ENCODE results near the gene DYSF. TPM values are rescaled to one million over a fixed set of nuclear protein-coding genes. Genes with fewer than 3 reads are reported as not detected.
A peak's percentile ranks its signal among the peaks of the same experiment; 100 is the strongest.

Gene DYSF
- polyA plus RNA-seq, 1 of the 3 experiments (the other 2 are of a cell fraction) = 0.10 TPM

DNA sequence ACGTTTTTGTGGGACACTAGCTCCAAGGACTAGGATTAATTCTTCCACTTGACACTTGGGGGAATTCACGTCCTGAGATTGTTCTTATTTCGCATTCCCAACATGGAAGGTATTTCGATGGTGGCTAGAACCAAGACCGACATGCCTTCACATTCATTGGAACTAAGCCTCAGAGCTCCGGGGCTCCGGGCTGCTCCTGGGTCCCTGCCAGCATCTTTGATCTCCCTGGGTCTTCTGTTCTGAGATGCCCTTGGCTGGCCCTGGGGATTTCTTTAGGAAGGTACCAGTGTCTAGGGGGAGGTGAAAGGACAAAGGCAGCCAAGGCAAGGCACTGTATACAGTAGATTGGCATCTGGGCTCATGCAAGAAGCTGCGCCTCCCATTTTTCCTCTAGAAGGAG is 76.8 kb downstream of the DYSF start (continued):
- TF ChIP-seq, protein P1, sequence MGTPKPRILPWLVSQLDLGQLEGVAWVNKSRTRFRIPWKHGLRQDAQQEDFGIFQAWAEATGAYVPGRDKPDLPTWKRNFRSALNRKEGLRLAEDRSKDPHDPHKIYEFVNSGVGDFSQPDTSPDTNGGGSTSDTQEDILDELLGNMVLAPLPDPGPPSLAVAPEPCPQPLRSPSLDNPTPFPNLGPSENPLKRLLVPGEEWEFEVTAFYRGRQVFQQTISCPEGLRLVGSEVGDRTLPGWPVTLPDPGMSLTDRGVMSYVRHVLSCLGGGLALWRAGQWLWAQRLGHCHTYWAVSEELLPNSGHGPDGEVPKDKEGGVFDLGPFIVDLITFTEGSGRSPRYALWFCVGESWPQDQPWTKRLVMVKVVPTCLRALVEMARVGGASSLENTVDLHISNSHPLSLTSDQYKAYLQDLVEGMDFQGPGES (IDR thresholded peaks at IDR 0.05; ENCODE audit: low read depth, low read length) = no peak
- no peak for TF ChIP-seq NRF1 (IDR thresholded peaks at IDR 0.05; ENCODE audit: low read depth, low read length)
- TF ChIP-seq, protein P2, sequence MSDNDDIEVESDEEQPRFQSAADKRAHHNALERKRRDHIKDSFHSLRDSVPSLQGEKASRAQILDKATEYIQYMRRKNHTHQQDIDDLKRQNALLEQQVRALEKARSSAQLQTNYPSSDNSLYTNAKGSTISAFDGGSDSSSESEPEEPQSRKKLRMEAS (IDR thresholded peaks at IDR 0.05; ENCODE audit: low read depth) = no peak

DNA sequence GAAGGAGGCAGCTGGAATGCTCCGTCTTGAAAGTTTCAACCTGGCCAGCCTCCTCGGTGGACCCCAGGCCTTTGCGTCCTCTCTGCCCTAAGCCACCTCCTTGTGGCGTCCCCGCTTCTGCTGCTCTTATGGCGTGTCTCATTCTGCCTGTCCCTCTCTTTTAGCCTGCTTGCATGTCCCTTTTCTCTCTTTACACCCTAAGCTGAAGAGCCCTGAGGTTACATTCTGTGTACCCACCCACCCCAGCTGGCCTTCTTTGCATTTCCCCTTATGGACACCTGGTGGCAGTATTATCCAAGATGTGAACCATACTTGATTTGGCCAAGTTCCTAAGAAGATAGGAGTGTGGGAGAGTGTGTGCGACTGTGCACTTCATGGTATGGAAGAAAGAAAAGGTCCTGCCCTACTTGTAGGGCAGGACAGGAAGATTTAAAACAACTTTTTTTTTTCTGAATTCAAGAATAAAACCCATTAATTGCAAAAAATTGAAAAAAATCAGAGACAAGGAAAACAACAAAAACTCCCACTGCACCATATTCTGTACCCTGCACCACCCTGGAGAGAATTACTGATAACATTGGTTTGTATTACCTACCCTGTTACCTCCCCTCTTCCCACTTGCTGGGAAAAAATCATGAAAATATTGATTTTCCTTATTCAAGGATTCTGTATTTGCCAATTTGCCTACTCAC is 77.4 kb downstream of the DYSF start:
- H3K9me2 ChIP-seq = no peaks in the 10 kb centered on the region
- H3K79me2 ChIP-seq (ENCODE audit: insufficient read depth) = no peaks in the 10 kb centered on the region
- H3F3A ChIP-seq (replicated peaks; ENCODE audit: insufficient read depth) = no peaks in the 10 kb centered on the region
- peaks cover 11% of the 10 kb centered on the region; the same call in 1 of the 2 replicates for H3K27me3 ChIP-seq (ENCODE audit: insufficient read depth)
- no peaks in the 10 kb centered on the region for H3K36me3 ChIP-seq (replicated peaks in 1 of 2; ENCODE audit: control insufficient read depth in 1 of 2, insufficient read depth in 2 of 2, low read length in 1 of 2)
- no peaks in the 10 kb centered on the region for H3K9me3 ChIP-seq
- WGBS (ENCODE audit: low lambda C conversion rate) = 69% methylated on average over 7 of the region's 7 CpGs
- H4K20me1 ChIP-seq (ENCODE audit: insufficient read depth) = no peaks in the 10 kb centered on the region
- ChIA-PET POLR2A (no interaction called here), CTCF (interaction anchor here (0.6 to 1.9 kb wide), 22 partner anchors 8 to 1357 kb away, joined by 3 to 13 read pairs (median 3); no protein-coding TSS in a partner anchor)
- no peaks in the 10 kb centered on the region for H3K4me1 ChIP-seq (ENCODE audit: control insufficient read depth in 1 of 2, insufficient read depth in 2 of 2, low read depth in 1 of 2, low read length in 1 of 2)
- no peak overlapping the region for H3K27ac ChIP-seq (ENCODE audit: low read depth in 2 of 2, low read length in 1 of 2)
- H3K4me2 ChIP-seq = no peak overlapping the region
- no peak overlapping the region; a peak in 1 of 4 replicates for H3K4me3 ChIP-seq (ENCODE audit: low read depth in 2 of 2, low read length in 1 of 2)
- peak; percentile 83 for DNase-seq
- TF ChIP-seq SMC3 (IDR thresholded peaks at IDR 0.05; ENCODE audit: low read depth, low read length) (peak; percentile 43; the same call in 1 of the 2 replicates), JUND (IDR thresholded peaks at IDR 0.05) (no peak), RAD21 (IDR thresholded peaks at IDR 0.05; ENCODE audit: low read length) (peak; percentile 79), FOSL2 (IDR thresholded peaks at IDR 0.05; ENCODE audit: borderline replicate concordance, low read depth) (no peak), RCOR1 (IDR thresholded peaks at IDR 0.05; ENCODE audit: low read length) (no peak), TAF1 (IDR thresholded peaks at IDR 0.05; ENCODE audit: borderline replicate concordance, low read depth, low read length) (no peak)
- TF ChIP-seq, protein P3, sequence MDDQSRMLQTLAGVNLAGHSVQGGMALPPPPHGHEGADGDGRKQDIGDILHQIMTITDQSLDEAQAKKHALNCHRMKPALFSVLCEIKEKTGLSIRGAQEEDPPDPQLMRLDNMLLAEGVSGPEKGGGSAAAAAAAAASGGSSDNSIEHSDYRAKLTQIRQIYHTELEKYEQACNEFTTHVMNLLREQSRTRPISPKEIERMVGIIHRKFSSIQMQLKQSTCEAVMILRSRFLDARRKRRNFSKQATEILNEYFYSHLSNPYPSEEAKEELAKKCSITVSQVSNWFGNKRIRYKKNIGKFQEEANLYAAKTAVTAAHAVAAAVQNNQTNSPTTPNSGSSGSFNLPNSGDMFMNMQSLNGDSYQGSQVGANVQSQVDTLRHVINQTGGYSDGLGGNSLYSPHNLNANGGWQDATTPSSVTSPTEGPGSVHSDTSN (IDR thresholded peaks at IDR 0.05) = no peak
- TF ChIP-seq, protein P4, sequence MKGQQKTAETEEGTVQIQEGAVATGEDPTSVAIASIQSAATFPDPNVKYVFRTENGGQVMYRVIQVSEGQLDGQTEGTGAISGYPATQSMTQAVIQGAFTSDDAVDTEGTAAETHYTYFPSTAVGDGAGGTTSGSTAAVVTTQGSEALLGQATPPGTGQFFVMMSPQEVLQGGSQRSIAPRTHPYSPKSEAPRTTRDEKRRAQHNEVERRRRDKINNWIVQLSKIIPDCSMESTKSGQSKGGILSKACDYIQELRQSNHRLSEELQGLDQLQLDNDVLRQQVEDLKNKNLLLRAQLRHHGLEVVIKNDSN (IDR thresholded peaks at IDR 0.05; ENCODE audit: borderline replicate concordance, low read depth) = no peak
- TF ChIP-seq, protein P5, sequence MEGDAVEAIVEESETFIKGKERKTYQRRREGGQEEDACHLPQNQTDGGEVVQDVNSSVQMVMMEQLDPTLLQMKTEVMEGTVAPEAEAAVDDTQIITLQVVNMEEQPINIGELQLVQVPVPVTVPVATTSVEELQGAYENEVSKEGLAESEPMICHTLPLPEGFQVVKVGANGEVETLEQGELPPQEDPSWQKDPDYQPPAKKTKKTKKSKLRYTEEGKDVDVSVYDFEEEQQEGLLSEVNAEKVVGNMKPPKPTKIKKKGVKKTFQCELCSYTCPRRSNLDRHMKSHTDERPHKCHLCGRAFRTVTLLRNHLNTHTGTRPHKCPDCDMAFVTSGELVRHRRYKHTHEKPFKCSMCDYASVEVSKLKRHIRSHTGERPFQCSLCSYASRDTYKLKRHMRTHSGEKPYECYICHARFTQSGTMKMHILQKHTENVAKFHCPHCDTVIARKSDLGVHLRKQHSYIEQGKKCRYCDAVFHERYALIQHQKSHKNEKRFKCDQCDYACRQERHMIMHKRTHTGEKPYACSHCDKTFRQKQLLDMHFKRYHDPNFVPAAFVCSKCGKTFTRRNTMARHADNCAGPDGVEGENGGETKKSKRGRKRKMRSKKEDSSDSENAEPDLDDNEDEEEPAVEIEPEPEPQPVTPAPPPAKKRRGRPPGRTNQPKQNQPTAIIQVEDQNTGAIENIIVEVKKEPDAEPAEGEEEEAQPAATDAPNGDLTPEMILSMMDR (IDR thresholded peaks at IDR 0.05) = peak; percentile 71
- TF ChIP-seq, protein P6, sequence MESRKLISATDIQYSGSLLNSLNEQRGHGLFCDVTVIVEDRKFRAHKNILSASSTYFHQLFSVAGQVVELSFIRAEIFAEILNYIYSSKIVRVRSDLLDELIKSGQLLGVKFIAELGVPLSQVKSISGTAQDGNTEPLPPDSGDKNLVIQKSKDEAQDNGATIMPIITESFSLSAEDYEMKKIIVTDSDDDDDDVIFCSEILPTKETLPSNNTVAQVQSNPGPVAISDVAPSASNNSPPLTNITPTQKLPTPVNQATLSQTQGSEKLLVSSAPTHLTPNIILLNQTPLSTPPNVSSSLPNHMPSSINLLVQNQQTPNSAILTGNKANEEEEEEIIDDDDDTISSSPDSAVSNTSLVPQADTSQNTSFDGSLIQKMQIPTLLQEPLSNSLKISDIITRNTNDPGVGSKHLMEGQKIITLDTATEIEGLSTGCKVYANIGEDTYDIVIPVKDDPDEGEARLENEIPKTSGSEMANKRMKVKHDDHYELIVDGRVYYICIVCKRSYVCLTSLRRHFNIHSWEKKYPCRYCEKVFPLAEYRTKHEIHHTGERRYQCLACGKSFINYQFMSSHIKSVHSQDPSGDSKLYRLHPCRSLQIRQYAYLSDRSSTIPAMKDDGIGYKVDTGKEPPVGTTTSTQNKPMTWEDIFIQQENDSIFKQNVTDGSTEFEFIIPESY (IDR thresholded peaks at IDR 0.05; ENCODE audit: borderline replicate concordance, low read depth) = no peak
- TF ChIP-seq, protein P1 (IDR thresholded peaks at IDR 0.05; ENCODE audit: low read depth, low read length) = no peak
- H3K9ac ChIP-seq = no peak overlapping the region
- H2AFZ ChIP-seq (ENCODE audit: low read depth) = no peak overlapping the region
